SK-N-SH treated with all-trans-retinoic acid at 6 μM for 48 hours (cell line): ENCODE data around the gene AXIN2.

Source experiments
- ARNTL ChIP-seq: fragments of 450-650 bp; formaldehyde crosslinking; IDR thresholded peaks from 2 replicates; pipeline ENCODE4 v1.5.0; 2020; ENCODE audit warnings: low read depth, mild to moderate bottlenecking, moderate library complexity, borderline replicate concordance
- CREB5 ChIP-seq: fragments of 250-450 bp; sonication (Bioruptor Pico); IDR thresholded peaks from 2 replicates; pipeline ENCODE4 v1.5.1; 2020; ENCODE audit warnings: low read depth, mild to moderate bottlenecking, moderate library complexity
- CSDC2 ChIP-seq: fragments of 250-450 bp; sonication (Bioruptor Pico); IDR thresholded peaks from 2 replicates; pipeline ENCODE4 v1.5.0; 2020; ENCODE audit warnings: mild to moderate bottlenecking, moderate library complexity
- CSRNP3 ChIP-seq: fragments of 250-450 bp; sonication (Bioruptor Pico); IDR thresholded peaks from 2 replicates; pipeline ENCODE4 v1.5.1; 2021; ENCODE audit warnings: mild to moderate bottlenecking, moderate library complexity
- OSR1 ChIP-seq: fragments of 250-450 bp; sonication (Bioruptor Pico); IDR thresholded peaks from 2 replicates; pipeline ENCODE4 v1.8.0; 2022; ENCODE audit warnings: moderate library complexity, mild to moderate bottlenecking, inconsistent platforms
- PATZ1 ChIP-seq: fragments of 250-450 bp; sonication (Bioruptor Pico); IDR thresholded peaks from 2 replicates; pipeline ENCODE4 v1.8.0; 2020; ENCODE audit warnings: mild to moderate bottlenecking, moderate library complexity, borderline replicate concordance
- RARB ChIP-seq: fragments of 250-450 bp; sonication (Bioruptor Pico); IDR thresholded peaks from 2 replicates; pipeline ENCODE4 v1.8.0; 2021; ENCODE audit warnings: mild to moderate bottlenecking, moderate library complexity
- ZFP3 ChIP-seq: fragments of 250-450 bp; sonication (Bioruptor Pico); IDR thresholded peaks from 2 replicates; pipeline ENCODE4 v1.5.0; 2020; ENCODE audit warnings: mild to moderate bottlenecking, moderate library complexity
- ZFP30 ChIP-seq: fragments of 450-650 bp; formaldehyde crosslinking; IDR thresholded peaks from 2 replicates; pipeline ENCODE4 v1.5.0; 2022; ENCODE audit warnings: mild to moderate bottlenecking, moderate library complexity
- ZNF565 ChIP-seq: fragments of 450-650 bp; formaldehyde crosslinking; conservative IDR thresholded peaks from 2 replicates; pipeline ENCODE4 v1.5.0; 2020; ENCODE audit warnings: low read depth, mild to moderate bottlenecking, moderate library complexity
- ZNF8 ChIP-seq: fragments of 450-650 bp; formaldehyde crosslinking; IDR thresholded peaks from 2 replicates; pipeline ENCODE4 v1.5.0; 2020; ENCODE audit warnings: mild to moderate bottlenecking, moderate library complexity

- no peak for TF ChIP-seq OSR1 (CRISPR knock-in tag)
- no peak for TF ChIP-seq ZFP30 (CRISPR knock-in tag)
- no peak for TF ChIP-seq ZFP3
- TF ChIP-seq ZNF565 (CRISPR knock-in tag): no peak
- no peak for TF ChIP-seq ARNTL (CRISPR knock-in tag)
- TF ChIP-seq CREB5 (CRISPR knock-in tag): no peak
- no peak for TF ChIP-seq CSDC2
- TF ChIP-seq ZNF8 (CRISPR knock-in tag): no peak
- TF ChIP-seq PATZ1 (CRISPR knock-in tag): no peak
- TF ChIP-seq RARB (CRISPR knock-in tag): no peak
- TF ChIP-seq CSRNP3: no peak
Observed at GRCh38 chr17:65554553-65555223, 6.8 kb downstream of the AXIN2 start.
